Femur (tissue), 1 donor: Measurements from ENCODE around the gene SPRR3.
"Not testable (repeated sequence)": the region's sequence is repeated elsewhere in the genome, so short reads cannot be mapped to it uniquely, and the experiment has no call there.

ENCODE experiments used
- DNase-seq: peaks from one replicate; pipeline ENCODE4 v3.0.0-alpha.2; 2017

The SPRR3 gene

DNA sequence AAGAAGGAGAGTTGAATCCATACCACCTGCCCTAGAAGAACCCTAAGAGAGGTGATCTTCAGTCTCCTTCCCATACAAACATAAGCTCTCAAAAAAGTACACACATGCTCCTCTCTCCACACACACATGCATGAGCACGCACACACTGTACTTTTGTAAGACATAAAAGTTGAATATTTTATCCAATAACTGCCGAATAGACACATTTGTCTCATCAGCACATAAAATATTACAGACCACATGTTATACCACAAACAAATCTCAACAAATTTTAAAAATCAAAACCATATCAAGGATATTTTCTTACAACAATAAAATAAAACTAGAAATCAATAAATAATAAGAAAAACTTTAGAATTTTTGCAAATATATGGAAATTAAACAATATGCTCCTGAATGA, 15.0 kb upstream of the SPRR3 start:
- no peak for DNase-seq

DNA sequence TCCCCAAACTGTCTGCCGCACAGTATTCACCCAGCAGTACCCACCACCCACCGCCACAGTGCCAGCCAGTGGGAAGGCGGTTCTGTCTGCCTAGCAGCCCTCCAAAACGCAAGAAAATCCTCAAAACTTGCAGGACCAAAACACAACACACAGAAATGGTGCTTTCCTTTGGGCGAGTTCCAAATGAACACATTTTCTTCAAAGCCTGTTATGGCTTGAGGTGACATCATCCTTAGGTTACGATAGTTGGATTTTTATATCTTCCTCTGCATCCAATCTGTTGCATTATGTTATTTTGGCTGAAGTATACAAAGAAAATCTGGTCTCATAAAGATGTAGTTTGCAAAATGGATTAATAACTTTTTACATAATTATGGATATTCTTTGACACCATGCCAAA, 8.4 kb upstream of the SPRR3 start:
- no peak for DNase-seq

DNA sequence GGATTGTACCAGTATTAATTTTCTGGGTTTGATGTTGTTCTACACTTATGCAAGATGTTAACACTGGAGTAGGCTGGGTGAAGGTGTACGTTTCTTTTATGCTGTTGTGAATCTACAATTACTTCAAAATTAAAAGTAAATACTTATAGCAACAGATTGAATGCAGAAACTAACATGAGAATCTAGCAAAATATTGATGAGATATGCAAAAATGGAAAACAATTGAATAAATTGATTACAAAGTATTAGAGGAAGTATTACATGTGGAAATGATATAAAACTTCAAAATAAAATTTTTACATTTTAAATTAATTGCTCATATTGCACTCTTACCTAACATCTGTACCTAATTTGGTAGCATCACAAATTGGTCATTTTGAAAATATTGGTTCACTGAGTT, 5.7 kb upstream of the SPRR3 start:
- no peak for DNase-seq

DNA sequence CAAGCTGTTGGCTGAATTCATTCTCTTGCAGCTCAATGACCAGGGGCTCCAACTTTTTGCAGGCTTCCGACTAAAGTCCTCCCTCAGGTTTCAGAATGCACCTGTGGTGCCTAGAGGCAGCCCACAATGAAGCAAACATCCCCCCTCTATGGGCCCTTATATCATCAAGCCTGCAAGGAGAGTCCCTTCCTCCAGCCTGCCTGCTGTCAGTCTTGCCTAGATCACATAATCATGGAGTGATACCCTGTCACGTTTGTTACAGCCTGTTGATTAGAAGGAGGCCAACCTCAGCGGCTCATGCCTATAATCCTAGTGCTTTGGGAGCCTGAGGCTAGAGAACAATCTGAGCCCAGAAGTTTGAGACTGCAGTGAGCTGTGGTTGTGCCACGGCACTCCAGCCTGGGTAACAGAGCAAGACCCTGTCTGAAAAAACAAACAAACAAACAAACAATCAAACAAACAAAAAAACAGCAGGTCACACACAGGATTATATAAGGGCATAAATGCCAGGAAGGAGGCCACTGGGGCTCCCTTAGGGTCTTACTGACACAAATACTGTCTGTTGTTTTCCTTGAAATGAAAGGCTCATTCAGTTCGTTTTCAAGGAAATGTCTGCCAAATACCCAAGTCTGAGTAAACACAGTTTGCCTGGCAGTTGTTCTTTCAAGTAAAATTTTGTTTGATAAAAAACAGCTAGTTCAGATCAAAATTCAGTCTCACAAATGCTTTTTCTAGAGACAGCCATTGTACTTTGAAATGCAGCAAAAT, 4.7 kb upstream of the SPRR3 start:
- DNase-seq = no peak

- no peak for DNase-seq
Measured at GRCh38 chr1:152997901-152998300, 3.6 kb upstream of the SPRR3 start.

- DNase-seq = no peak
Measured at GRCh38 chr1:152998476-152998875, 3.1 kb upstream of the SPRR3 start.

DNA sequence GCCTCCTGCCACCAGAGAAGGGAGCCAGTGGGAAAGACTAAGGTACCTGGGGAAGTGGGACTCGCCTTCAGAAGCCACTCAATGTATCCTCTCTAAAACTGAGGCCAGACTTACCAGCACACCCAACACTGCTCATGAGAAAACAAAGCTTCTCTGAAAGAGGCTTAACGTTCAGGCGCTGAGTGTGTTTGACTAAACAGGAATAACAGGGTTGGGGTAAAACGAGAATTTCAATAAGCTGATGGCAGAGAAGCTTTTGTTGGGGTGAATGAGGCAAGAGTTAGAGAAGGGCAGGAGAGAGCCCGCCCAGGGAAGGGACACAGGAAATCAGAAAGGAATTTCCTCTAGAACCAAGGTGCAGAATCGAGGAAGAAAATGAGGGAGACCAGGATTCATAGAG, 1.7 kb upstream of the SPRR3 start:
- no peak for DNase-seq

DNA sequence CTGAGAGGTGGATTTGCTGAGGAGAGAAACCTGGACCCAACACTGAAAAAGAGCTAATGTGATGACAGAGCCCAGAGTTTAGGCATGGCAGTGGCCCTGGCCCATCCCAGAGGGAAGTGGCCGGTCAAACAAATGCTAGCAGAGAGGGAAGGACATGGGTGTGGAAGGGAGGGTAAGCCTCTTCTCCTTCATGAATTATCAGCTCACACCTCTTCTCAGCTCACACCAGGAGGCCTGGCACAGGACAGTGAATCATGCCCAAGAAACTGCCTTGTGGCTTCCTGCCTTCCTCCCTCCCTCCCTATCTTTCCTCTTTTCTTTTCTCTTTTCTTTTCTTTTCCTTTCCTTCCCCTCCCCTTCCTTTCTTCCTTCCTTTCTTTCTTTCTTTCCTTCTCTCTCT, 1.3 kb upstream of the SPRR3 start:
- no peak for DNase-seq

DNA sequence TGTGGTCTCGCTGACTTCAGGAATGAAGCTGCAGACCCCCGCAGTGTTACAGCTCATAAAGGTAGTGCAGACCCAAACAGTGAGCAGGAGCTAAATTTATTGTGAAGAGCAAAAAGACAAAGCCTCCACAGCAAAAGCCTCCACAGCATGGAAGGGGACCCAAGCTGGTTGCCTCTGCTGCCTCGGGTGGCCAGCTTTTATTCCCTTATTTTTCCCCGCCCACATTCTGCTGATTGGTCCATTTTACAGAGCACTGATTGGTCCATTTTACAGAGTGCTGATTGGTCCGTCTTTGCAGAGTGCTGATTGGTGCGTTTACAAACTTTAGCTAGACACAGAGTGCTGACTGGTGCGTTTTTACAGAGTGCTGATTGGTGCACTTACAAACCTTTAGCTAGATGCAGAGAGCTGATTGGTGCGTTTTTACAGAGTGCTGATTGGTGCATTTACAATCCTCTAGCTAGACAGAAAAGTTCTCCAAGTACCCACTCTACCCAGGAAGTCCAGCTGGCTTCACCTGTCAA, 9.7 kb downstream of the SPRR3 start:
- DNase-seq = not testable (repeated sequence)

- not testable (repeated sequence) for DNase-seq
Measured at GRCh38 chr1:153021829-153022228, 20.3 kb downstream of the SPRR3 start.

DNA sequence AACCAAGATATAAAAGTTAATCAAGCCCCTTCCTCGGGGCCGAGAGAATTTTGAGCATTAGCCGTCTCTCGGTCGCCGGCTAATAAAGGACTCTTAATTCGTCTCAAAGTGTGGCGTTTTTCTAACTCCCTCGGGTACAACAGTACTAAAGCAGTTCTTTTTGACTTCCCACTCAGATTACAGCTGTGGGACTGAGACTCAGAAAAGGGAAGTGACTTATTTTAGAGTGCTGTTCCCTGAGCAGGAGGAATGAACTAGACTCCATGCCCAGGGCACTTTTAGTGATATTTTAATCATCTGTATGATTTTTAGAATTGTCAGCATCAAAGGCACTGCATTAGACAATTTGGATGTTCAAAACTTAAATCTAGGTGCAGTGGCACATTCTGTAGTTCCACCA, 20.8 kb downstream of the SPRR3 start:
- DNase-seq = not testable (repeated sequence)

- DNase-seq = no peak
Measured at GRCh38 chr1:153023109-153023508, 21.6 kb downstream of the SPRR3 start.

DNA sequence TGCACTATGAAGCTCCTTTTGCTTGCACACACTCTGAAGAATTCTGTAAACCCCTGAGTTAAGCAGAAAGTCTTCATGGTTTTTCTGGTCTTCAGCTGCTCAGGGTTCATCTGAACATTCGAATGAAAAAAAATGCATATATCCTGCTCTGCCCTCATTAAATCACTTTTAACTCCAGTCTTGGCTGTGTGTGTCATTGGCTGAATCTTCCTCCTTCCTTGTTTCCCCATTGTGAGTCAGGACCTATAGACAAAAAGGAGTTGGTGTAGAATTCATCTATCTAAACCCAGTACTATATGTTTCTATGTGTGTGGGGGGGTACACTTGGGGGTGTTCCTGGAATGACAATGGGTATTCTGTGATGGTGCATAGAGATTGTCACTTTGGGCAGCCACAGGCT, 22.9 kb downstream of the SPRR3 start:
- DNase-seq = no peak

DNA sequence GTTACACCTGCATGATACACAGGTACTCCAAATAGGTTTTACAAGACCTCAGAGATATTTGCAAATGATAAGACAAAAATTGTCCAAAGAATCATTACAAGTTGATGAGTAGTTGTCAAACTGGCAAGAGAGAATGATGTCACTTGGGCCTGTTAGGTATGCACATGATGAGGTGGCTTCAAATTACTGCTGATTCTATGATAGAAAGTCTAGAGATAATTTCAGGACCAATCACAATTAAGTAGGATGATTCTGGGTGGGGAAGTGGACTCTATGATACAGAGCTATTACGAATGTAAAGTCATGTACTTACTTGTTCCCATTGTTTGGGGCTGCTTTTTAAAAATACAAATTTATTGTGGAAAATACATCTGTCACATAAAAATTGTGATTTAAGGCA, 24.2 kb downstream of the SPRR3 start:
- DNase-seq = no peak

- DNase-seq = no peak
Measured at GRCh38 chr1:153028766-153029165, 27.2 kb downstream of the SPRR3 start.

GRCh38 chr1:153030895-153031294, 29.3 kb downstream of the SPRR3 start, which contains the start of gene SPRR1B:
TSS of gene SPRR1B (plus strand) at chr1:153031203. CDS start at chr1:153032346, 1,143 bp downstream.
- no peak for DNase-seq

- no peak for DNase-seq
Measured at GRCh38 chr1:153032073-153032472, 30.5 kb downstream of the SPRR3 start.

- no peak for DNase-seq
Measured at GRCh38 chr1:153032677-153033308, 31.2 kb downstream of the SPRR3 start.

DNA sequence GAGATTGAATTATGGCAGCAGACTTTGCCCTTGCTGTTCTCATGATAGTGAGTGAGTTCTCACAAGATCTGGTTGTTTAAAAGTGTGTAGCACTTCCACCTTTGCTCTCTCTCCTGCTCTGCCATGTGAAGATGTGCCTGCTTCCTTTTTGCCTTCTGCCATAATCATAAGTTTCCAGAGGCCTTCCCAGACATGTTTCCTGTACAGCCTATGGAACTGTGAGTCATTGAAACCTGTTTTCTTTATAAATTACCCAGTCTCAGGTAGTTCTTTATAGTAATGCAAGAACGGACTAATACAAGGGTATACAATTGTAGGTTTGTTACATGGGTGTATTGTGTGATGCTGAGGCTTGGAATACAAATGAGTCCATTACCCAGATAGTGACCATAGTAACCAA, 33.7 kb downstream of the SPRR3 start:
- no peak for DNase-seq

- DNase-seq = no peak
Measured at GRCh38 chr1:153040950-153041631, 39.5 kb downstream of the SPRR3 start, which contains the start of gene SPRR2D. TSS of gene SPRR2D (minus strand) at chr1:153041120. CDS start at chr1:153040346, 774 bp downstream.

DNA sequence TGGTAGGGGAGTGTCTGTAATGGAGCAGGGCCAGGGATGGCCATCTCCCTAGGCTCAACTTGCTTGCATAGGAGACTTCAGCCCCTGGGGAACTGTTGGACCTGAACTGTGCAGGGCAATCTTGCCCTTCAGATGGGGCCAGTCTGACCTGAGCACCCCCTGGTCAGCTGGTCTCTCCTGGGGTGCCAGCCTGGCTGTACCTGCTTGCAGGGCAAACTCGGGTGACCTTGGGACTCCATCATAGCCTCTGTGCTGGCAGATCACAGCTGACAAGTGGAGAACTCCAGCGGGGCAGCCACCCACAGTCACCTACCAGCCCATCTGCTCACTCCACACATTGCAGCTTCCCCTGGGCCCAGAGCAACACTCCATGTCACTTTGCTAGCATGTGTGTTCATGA, 47.7 kb downstream of the SPRR3 start:
- DNase-seq = no peak
